GM13977 (cell line): ENCODE data around the gene MARF1.
A peak's percentile ranks its signal among the peaks of the same experiment; 100 is the strongest.

Source experiments
- DNase-seq: peaks from one replicate; pipeline ENCODE4 v3.0.0; 2012; ENCODE audit warnings: low spot score
- CTCF ChIP-seq: IDR thresholded peaks from 2 replicates; pipeline ENCODE4 v1.5.1; 2012; ENCODE audit warnings: mild to moderate bottlenecking, control low read depth; ENCODE audit not compliant: insufficient read depth; ENCODE audit errors: extremely low read depth, missing control alignments
- in situ Hi-C: fragments of 300-500 bp; cut with MboI; formaldehyde crosslinking; loops from one replicate; pipeline ENCODE4 v1.12.0; 2022; ENCODE audit warnings: low sequenced_read_pairs, low pct_unique_long_range_greater_than_20kb, mixed read lengths, inconsistent platforms; ENCODE audit not compliant: unreplicated experiment

MARF1 gene

DNA sequence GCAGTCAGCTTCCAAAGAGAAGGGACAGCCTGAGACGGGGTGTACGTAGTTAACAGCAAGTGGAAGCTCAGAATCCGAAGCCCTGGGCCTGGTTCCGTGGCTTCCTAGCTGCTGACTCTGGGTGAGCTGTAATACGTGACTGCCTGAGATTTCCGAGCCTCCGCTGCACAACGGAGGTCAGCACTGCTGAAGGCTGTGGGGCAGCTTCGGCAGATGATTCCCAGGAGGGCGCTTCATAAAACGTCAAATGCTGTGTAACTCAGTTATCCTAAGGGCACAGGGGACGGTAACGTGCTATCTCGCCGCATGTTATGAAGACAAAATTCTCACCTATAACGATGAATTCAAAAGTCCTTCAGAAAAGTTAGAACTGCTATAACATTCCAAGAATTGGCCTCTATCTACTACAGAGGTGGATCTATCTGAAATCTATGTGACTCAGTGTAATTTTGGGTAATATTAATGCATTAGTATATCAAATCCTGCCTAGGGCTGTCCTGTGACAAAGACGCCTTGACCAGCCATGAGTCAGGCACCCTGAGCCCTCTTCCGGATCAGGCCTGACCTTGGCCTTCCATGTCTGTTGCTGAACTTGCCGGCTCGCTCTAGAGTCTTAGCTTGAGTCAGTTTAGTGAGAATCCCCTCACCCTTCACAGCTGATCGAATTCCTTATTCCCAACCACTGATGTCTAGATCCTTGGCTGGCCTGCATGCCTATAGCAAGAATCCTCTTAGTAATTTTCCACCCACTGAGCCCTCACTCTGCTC lies 43.5 kb downstream of the MARF1 start:
- TF ChIP-seq CTCF = no peak
- DNase-seq = no peak
- in situ Hi-C loops = no loop called here

GRCh38 chr16:15598648-15599190 lies 44.2 kb downstream of the MARF1 start:
- in situ Hi-C loops = no loop called here
- DNase-seq = peak; percentile 38

DNA sequence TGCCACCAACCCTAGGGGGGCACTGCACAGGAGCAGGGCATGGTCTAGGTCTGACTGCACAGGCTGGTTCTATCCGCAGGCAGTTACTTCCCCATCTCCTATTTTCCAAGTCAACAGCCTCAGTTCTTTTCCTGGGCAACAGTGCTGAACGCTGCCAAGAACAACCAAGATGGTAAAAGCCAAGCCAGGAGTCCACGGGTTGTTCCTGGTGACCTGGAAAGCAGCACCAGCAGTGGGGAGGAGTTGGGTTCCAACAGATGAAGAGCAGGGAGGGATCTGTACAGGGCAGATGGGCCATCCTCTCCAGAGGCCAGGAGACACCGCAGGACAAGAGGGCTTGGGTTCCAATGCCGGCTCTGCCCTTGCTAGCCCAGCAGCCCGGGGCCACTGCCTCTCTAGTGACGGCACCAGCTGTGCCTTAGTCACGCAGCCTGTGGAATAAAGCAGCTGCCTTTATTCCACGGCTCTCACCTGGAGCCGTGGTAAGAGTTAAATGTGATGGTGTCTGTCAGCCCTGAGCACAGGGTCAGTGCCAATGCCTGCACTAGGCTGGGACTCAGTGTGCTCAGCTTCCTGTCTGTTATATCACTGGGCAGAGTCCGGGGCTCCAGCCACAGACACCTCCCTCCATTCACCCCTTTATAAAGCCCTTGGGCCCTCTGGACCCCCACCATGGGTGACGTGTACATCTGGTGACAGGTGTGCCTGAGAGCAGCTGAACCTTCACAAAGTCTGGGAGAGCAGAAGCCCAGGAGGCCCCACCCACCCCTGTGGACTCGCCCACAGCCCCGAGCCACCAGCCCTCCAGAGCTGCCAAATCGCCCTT lies 44.9 kb downstream of the MARF1 start:
- DNase-seq = no peak
- TF ChIP-seq CTCF = no peak
- in situ Hi-C loops = no loop called here

More at GRCh38 chr16:15598648-15599190, 44.2 kb downstream of the MARF1 start:
- no peak for TF ChIP-seq CTCF

- no peak for TF ChIP-seq CTCF
- in situ Hi-C loops = no loop called here
Observed at GRCh38 chr16:15597135-15597534, 45.8 kb downstream of the MARF1 start.

GRCh38 chr16:15594711-15595320 lies 48.1 kb downstream of the MARF1 start:
- DNase-seq = no peak
- in situ Hi-C loops = no loop called here
- no peak for TF ChIP-seq CTCF

More at GRCh38 chr16:15597135-15597534, 45.8 kb downstream of the MARF1 start:
- DNase-seq = no peak

DNA sequence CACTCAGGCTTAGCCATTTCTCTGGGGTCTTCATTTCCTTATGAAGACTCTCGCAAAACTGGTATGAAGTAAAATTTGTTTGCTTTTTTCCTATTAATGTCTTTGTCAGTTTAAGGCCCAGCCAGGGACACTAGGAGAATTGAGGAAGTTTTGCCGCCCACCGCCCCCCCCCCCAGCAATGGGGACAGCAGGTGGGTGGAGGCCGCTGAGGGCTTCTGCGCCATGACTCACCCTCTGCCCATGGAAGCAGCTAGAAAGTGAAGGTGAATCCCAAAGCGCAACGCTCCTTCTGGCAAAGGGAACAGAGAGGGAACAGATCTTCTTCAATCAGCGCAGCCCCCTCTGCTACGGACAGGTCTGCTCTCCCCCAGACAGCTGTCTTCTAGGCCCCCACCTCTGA lies 49.7 kb downstream of the MARF1 start:
- no peak for TF ChIP-seq CTCF
- in situ Hi-C loops = no loop called here
- no peak for DNase-seq
